ENCODE results near the gene ISOC2.
"Not testable (repeated sequence)": the region's sequence is repeated elsewhere in the genome, so short reads cannot be mapped to it uniquely, and the experiment has no call there.

ISOC2 gene

DNA sequence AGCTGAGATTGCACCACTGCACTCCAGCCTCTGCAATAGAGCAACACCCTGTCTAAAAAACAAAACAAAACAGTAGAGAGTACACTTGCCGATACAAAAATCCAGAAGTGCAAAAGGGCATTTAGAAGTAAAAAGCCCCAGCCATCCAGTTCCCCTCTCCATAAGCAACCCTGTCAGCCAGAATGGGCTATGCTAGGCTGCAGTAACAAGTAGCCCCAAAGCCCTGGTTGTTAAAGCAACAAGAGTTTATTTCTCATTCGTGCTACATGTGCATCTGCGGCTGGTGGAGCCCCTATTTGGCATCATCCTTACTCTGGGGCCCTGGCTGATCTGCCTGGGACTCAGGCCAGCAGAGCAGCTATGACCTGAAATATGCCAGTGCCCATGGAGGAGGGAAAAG is 36.9 kb downstream of the ISOC2 start:
- DNase-seq (ENCODE audit: extremely low spot score): no peak
- CTCF ChIA-PET: interaction anchor here (1.1 to 1.3 kb wide), 3 partner anchors 43 to 283 kb away, joined by 3 to 4 read pairs (median 3); no protein-coding TSS in a partner anchor
- TF ChIP-seq, protein P1, sequence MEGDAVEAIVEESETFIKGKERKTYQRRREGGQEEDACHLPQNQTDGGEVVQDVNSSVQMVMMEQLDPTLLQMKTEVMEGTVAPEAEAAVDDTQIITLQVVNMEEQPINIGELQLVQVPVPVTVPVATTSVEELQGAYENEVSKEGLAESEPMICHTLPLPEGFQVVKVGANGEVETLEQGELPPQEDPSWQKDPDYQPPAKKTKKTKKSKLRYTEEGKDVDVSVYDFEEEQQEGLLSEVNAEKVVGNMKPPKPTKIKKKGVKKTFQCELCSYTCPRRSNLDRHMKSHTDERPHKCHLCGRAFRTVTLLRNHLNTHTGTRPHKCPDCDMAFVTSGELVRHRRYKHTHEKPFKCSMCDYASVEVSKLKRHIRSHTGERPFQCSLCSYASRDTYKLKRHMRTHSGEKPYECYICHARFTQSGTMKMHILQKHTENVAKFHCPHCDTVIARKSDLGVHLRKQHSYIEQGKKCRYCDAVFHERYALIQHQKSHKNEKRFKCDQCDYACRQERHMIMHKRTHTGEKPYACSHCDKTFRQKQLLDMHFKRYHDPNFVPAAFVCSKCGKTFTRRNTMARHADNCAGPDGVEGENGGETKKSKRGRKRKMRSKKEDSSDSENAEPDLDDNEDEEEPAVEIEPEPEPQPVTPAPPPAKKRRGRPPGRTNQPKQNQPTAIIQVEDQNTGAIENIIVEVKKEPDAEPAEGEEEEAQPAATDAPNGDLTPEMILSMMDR (IDR thresholded peaks at IDR 0.05; ENCODE audit: control extremely low read depth, extremely low read depth, low read depth, missing control alignments): no peak
- POLR2A ChIA-PET: no interaction called here

DNA sequence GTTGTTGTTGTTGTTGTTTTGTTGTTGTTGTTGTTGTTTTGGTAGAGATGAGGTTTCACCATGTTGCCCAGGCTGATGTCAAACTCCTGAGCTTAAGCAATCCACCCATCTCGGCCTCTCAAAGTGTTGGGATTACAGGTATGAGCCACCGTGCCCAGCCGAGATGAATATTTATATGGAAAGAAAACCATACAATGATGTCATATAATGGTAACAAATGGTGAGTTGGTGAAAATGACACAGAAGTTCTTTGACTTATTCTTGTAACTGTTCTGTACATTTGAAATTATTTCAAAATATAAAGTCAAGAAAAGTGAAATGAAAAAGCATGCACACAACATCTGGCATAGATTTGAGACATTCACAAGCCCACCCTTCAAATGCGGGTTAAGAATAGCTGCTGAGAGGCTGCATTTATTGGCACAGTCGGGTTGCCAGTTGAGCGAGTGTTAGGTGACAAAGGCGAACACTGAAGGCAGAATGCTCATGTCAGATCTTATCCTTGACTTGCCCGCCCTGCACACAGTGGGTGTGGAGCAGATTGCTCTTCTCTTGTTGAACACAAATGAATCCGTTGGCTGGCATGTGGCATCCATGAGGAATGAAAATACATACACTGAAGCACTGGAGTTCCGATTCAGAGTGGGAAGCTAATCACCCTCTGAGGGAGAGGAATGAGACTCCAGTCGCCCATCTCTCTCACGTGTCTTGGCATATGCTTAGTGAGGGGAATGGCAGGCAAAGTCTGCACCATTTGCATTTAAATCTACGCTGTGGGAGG is 38.0 kb downstream of the ISOC2 start:
- ChIA-PET POLR2A (no interaction called here), CTCF (interaction anchor here (1.1 to 1.4 kb wide), 2 partner anchors 122 to 282 kb away, joined by 3 read pairs; no protein-coding TSS in a partner anchor)
- TF ChIP-seq, protein P1 (IDR thresholded peaks at IDR 0.05; ENCODE audit: control extremely low read depth, extremely low read depth, low read depth, missing control alignments): no peak
- DNase-seq (ENCODE audit: extremely low spot score): no peak

DNA sequence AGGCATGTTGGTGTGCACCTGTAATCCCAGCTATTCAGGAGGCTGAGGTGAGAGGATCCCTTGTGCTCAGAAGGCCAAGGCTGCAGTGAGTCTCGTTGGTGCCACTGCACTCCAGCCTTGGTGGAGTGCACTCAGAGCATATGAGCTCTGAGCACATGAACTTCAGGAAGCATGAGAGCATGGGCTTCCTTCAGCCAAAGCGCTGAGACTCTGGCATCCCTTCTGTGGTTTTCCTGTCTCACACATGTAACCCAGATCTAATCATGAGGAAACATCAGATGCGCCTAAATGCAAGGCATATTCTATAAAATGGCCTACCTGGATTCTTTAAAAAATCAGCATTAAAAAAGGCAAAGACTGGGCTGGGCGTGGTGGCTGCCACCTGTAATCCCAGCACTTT is 40.2 kb downstream of the ISOC2 start:
- DNase-seq (ENCODE audit: extremely low spot score); POLR2A ChIA-PET; CTCF ChIA-PET: not testable (repeated sequence)

GRCh38 chr19:55419624-55420236 is 41.7 kb downstream of the ISOC2 start:
- POLR2A ChIA-PET: interaction anchor here (0.6 kb wide), 1 partner anchor 88 kb away, joined by 3 read pairs; no protein-coding TSS in a partner anchor

DNA sequence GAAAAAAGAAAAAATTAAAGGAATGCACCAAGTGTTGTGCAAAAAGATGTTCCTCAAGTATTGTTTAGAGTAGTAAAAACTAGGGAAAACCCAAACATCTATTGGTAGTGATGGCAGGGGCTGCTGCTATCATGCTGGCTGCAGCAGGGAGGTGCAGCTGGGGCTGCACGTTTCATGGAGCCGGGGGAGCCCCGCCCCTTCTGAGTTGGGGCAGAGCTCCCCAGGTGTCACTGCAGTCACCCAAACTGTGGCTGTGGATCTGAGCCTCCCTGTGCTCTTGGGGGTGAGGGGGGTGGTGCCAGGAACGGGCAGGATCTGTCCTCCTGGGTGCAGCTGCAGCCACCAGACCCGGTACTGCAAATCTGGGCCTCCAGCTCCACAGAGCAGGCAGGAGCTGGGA is 42.3 kb downstream of the ISOC2 start:
- CTCF ChIA-PET: interaction anchor here (0.9 to 5.2 kb wide), 18 partner anchors 8 to 331 kb away, joined by 3 to 28 read pairs (median 4); no protein-coding TSS in a partner anchor
- TF ChIP-seq, protein P1 (IDR thresholded peaks at IDR 0.05; ENCODE audit: control extremely low read depth, extremely low read depth, low read depth, missing control alignments): no peak
- DNase-seq (ENCODE audit: extremely low spot score): no peak
- POLR2A ChIA-PET: interaction anchor here (2.1 kb wide), 1 partner anchor 12 kb away, joined by 7 read pairs; the partner anchor contains the start of gene UBE2S

More at GRCh38 chr19:55419624-55420236, 41.7 kb downstream of the ISOC2 start:
- TF ChIP-seq, protein P1 (IDR thresholded peaks at IDR 0.05; ENCODE audit: control extremely low read depth, extremely low read depth, low read depth, missing control alignments): no peak
- no peak for DNase-seq (ENCODE audit: extremely low spot score)
- CTCF ChIA-PET: interaction anchor here (0.9 to 5.2 kb wide), 9 partner anchors 10 to 331 kb away, joined by 3 to 24 read pairs (median 4); no protein-coding TSS in a partner anchor

- TF ChIP-seq, protein P1 (IDR thresholded peaks at IDR 0.05; ENCODE audit: control extremely low read depth, extremely low read depth, low read depth, missing control alignments): peak; percentile 71
- peak; percentile 71 for DNase-seq (ENCODE audit: extremely low spot score)
- ChIA-PET CTCF (interaction anchor here (0.7 to 5.2 kb wide), 30 partner anchors 9 to 529 kb away, joined by 3 to 28 read pairs (median 4); partner anchors contain the start of gene TMEM238), POLR2A (interaction anchor here (2.1 kb wide), 1 partner anchor 11 kb away, joined by 7 read pairs; the partner anchor contains the start of gene UBE2S)
These were observed 43.3 kb downstream of the ISOC2 start for GRCh38 chr19:55418185-55418584.
